ENCODE results near the gene COBLL1. TPM values are rescaled to one million over a fixed set of nuclear protein-coding genes. Genes with fewer than 3 reads are reported as not detected.

The COBLL1 gene
- total RNA-seq, 1 experiment from 2014 or later: 8.0 TPM

GRCh38 chr2:164739966-164740365, 101.7 kb downstream of the COBLL1 start:
- BruUV-seq (replicated peaks): no TSS peak
- no peaks in the 10 kb centered on the region for H3K27me3 ChIP-seq (ENCODE audit: insufficient read depth, low read depth)
- H3K36me3 ChIP-seq (ENCODE audit: low read depth): no peaks in the 10 kb centered on the region
- intact Hi-C loops (cut with micrococcal nuclease; ENCODE audit: unreplicated experiment): loop anchor here (5.0 kb wide), 2 partner anchors 252 to 462 kb away; partner anchors contain the start of gene SCN3A
- peaks cover 7% of the 10 kb centered on the region; the same call in 1 of the 2 replicates for H3K4me1 ChIP-seq (replicated peaks; ENCODE audit: insufficient read depth)
- no peak overlapping the region for H2AFZ ChIP-seq
- H3K9me2 ChIP-seq (ENCODE audit: insufficient read depth): no peaks in the 10 kb centered on the region
- TF ChIP-seq CTCF (conservative IDR thresholded peaks at IDR 0.05) (no peak), EZH2 (IDR thresholded peaks at IDR 0.05; ENCODE audit: low read depth) (no peak)
- CTCF ChIA-PET: no interaction called here
- no peaks in the 10 kb centered on the region for H4K20me1 ChIP-seq (ENCODE audit: insufficient read depth)
- no peak overlapping the region for H3K4me3 ChIP-seq
- H3K27ac ChIP-seq: no peak overlapping the region
- DNase-seq: no peak
- H3K4me2 ChIP-seq: no peak overlapping the region
- H3K79me2 ChIP-seq (ENCODE audit: low read depth): no peaks in the 10 kb centered on the region
- no peaks in the 10 kb centered on the region for H3K9me3 ChIP-seq (ENCODE audit: insufficient read depth, low read depth)
- POLR2A ChIA-PET (ENCODE audit: unreplicated experiment): no interaction called here
- no peaks in the 10 kb centered on the region for H3F3A ChIP-seq (ENCODE audit: insufficient read depth, low read depth)

DNA sequence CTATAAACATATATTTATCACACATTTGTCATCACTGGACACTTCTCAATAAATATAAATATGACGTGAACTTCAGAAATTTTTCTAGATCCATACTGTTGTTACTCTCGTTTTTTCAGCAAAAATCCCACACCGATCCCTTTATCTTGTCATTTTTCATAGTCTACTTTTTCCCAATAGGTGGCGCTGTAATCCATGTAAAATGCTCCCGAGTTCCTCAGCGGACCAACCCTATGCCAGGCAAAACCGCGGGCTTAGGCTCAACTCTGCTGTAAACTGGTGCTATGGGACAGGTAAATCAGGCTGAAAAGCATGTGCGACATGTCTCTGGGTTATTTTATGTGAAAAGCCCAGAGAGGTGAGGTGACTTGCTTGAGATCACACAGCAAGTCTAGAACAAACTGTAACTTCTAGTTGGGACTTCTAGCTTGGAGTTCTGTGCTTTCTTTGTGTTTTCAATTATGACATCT, 104.0 kb downstream of the COBLL1 start:
- Histone ChIP-seq H3K36me3 (ENCODE audit: low read depth) (no peaks in the 10 kb centered on the region), H3K27me3 (ENCODE audit: insufficient read depth, low read depth) (no peaks in the 10 kb centered on the region), H4K20me1 (ENCODE audit: insufficient read depth) (no peaks in the 10 kb centered on the region), H2AFZ (no peak overlapping the region), H3K9me3 (ENCODE audit: insufficient read depth, low read depth) (no peaks in the 10 kb centered on the region), H3K4me2 (no peak overlapping the region), H3K4me1 (replicated peaks; ENCODE audit: insufficient read depth) (peaks cover 7% of the 10 kb centered on the region; the same call in 1 of the 2 replicates), H3K27ac (no peak overlapping the region), H3K79me2 (ENCODE audit: low read depth) (no peaks in the 10 kb centered on the region), H3K9me2 (ENCODE audit: insufficient read depth) (no peaks in the 10 kb centered on the region), H3F3A (ENCODE audit: insufficient read depth, low read depth) (no peaks in the 10 kb centered on the region), H3K4me3 (no peak overlapping the region)
- ChIA-PET POLR2A (ENCODE audit: unreplicated experiment) (no interaction called here), CTCF (no interaction called here)
- TF ChIP-seq CTCF (conservative IDR thresholded peaks at IDR 0.05) (peak; percentile 82), EZH2 (IDR thresholded peaks at IDR 0.05; ENCODE audit: low read depth) (no peak)
- intact Hi-C loops (cut with micrococcal nuclease; ENCODE audit: unreplicated experiment): loop anchor here (1.0 to 5.0 kb wide), 4 partner anchors 105 to 465 kb away; partner anchors contain the start of gene SCN3A
- no TSS peak for BruUV-seq (replicated peaks)
- peak in 1 of 2 experiments; percentile 24 for DNase-seq

- intact Hi-C loops (cut with micrococcal nuclease; ENCODE audit: unreplicated experiment): loop anchor here (5.0 kb wide), 2 partner anchors 257 to 467 kb away; partner anchors contain the start of gene SCN3A
- H3F3A ChIP-seq (ENCODE audit: insufficient read depth, low read depth): no peaks in the 10 kb centered on the region
- ChIA-PET POLR2A (ENCODE audit: unreplicated experiment) (no interaction called here), CTCF (interaction anchor here (0.6 to 1.3 kb wide), 3 partner anchors 281 to 505 kb away, joined by 3 to 8 read pairs (median 4); partner anchors contain the start of gene SCN3A)
- H3K4me2 ChIP-seq: no peak overlapping the region
- no peaks in the 10 kb centered on the region for H3K36me3 ChIP-seq (ENCODE audit: low read depth)
- TF ChIP-seq EZH2 (IDR thresholded peaks at IDR 0.05; ENCODE audit: low read depth) (no peak), CTCF (conservative IDR thresholded peaks at IDR 0.05) (no peak)
- no peak overlapping the region for H3K4me3 ChIP-seq
- peaks cover 7% of the 10 kb centered on the region; the same call in 1 of the 2 replicates for H3K4me1 ChIP-seq (replicated peaks; ENCODE audit: insufficient read depth)
- DNase-seq: no peak
- H4K20me1 ChIP-seq (ENCODE audit: insufficient read depth): no peaks in the 10 kb centered on the region
- no peaks in the 10 kb centered on the region for H3K79me2 ChIP-seq (ENCODE audit: low read depth)
- BruUV-seq (replicated peaks): no TSS peak
- H3K27ac ChIP-seq: no peak overlapping the region
- H3K9me3 ChIP-seq (ENCODE audit: insufficient read depth, low read depth): no peaks in the 10 kb centered on the region
- H3K9me2 ChIP-seq (ENCODE audit: insufficient read depth): no peaks in the 10 kb centered on the region
- H3K27me3 ChIP-seq (ENCODE audit: insufficient read depth, low read depth): no peaks in the 10 kb centered on the region
- H2AFZ ChIP-seq: no peak overlapping the region
Measured at GRCh38 chr2:164735309-164735919, 106.2 kb downstream of the COBLL1 start.
